Measurements from ENCODE around the gene COL16A1.

The COL16A1 gene

DNA sequence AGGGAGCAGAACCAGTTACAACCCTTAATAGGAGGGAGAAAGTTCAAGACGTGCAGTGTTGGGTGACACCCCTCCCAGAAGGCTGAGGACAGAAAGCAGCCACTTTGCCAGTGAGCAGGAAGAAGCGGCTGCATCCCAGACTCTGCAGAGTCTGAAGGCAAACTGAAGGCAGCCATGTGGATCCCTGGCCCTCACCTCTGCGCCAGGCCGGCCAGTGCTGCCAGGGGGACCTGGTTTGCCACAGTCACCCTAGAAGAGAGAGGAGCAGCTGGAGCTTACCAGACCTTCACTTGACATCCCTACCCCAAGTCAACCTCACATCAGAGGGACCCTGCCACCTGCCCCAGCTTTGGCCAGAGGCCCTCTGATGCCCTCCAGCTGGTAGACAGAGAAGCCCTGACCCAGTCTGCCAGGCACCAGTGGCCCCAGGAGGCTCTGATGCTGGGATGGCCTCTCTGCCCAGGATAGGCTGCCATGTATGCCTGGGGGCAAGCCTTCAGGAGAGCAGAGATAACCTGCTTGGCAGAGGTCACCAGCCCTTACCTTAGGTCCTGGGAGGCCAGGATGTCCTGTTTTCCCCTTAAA is 42.9 kb downstream of the COL16A1 start:
- Histone ChIP-seq H3K27me3 (ENCODE audit: insufficient read depth, low read length, poor library complexity) (no peaks in the 10 kb centered on the region), H3K9ac (ENCODE audit: low read depth, low read length) (no peak overlapping the region), H3K4me2 (ENCODE audit: insufficient read depth, low read length) (no peak overlapping the region), H3K36me3 (ENCODE audit: insufficient read depth, low read length) (no peaks in the 10 kb centered on the region), H2AFZ (ENCODE audit: low read depth, low read length) (no peak overlapping the region), H3K79me2 (ENCODE audit: insufficient read depth, low read length) (no peaks in the 10 kb centered on the region), H3K4me1 (ENCODE audit: insufficient read depth, low read length) (no peaks in the 10 kb centered on the region), H3K9me3 (ENCODE audit: insufficient read depth, low read length, severe bottlenecking) (no peaks in the 10 kb centered on the region), H3K4me3 (ENCODE audit: low read depth in 1 of 2, low read length in 2 of 2) (no peak overlapping the region), H4K20me1 (ENCODE audit: insufficient read depth, low read length) (no peaks in the 10 kb centered on the region), H3K27ac (ENCODE audit: low read length) (no peak overlapping the region)
- ATAC-seq (ENCODE audit: insufficient read depth, low read depth) (no peak), DNase-seq (no peak)
- TF ChIP-seq EZH2 (IDR thresholded peaks at IDR 0.05; ENCODE audit: borderline replicate concordance, low read depth, low read length, severe bottlenecking) = no peak
- TF ChIP-seq, protein P1, sequence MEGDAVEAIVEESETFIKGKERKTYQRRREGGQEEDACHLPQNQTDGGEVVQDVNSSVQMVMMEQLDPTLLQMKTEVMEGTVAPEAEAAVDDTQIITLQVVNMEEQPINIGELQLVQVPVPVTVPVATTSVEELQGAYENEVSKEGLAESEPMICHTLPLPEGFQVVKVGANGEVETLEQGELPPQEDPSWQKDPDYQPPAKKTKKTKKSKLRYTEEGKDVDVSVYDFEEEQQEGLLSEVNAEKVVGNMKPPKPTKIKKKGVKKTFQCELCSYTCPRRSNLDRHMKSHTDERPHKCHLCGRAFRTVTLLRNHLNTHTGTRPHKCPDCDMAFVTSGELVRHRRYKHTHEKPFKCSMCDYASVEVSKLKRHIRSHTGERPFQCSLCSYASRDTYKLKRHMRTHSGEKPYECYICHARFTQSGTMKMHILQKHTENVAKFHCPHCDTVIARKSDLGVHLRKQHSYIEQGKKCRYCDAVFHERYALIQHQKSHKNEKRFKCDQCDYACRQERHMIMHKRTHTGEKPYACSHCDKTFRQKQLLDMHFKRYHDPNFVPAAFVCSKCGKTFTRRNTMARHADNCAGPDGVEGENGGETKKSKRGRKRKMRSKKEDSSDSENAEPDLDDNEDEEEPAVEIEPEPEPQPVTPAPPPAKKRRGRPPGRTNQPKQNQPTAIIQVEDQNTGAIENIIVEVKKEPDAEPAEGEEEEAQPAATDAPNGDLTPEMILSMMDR (IDR thresholded peaks at IDR 0.05; ENCODE audit: borderline replicate concordance, extremely low read depth, low read length, poor library complexity, severe bottlenecking) = no peak

DNA sequence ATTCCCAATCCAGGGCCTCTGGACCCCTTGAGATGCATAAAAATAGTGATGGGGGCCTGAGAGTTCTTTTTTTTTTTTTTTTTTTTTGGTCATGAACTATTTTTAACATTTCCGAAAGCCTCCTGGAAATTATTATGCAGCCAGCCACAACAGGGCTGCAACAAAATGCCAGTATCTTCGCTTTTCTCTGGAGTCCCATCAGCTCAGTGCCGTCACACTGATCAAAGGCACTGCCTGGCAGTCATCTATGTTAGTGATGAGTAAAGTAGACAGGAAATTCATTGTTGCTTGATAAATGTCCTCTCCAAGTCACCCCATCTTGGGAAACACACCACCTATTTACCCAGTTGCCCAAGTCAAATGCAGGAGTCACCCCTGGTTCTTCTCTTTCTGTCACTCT is 43.9 kb downstream of the COL16A1 start:
- Histone ChIP-seq H3K27me3 (ENCODE audit: insufficient read depth, low read length, poor library complexity) (no peaks in the 10 kb centered on the region), H3K9me3 (ENCODE audit: insufficient read depth, low read length, severe bottlenecking) (no peaks in the 10 kb centered on the region), H3K9ac (ENCODE audit: low read depth, low read length) (no peak overlapping the region), H3K4me3 (ENCODE audit: low read depth in 1 of 2, low read length in 2 of 2) (no peak overlapping the region), H4K20me1 (ENCODE audit: insufficient read depth, low read length) (no peaks in the 10 kb centered on the region), H3K27ac (ENCODE audit: low read length) (no peak overlapping the region), H2AFZ (ENCODE audit: low read depth, low read length) (no peak overlapping the region), H3K79me2 (ENCODE audit: insufficient read depth, low read length) (no peaks in the 10 kb centered on the region), H3K36me3 (ENCODE audit: insufficient read depth, low read length) (no peaks in the 10 kb centered on the region), H3K4me2 (ENCODE audit: insufficient read depth, low read length) (no peak overlapping the region), H3K4me1 (ENCODE audit: insufficient read depth, low read length) (no peaks in the 10 kb centered on the region)
- ATAC-seq (ENCODE audit: insufficient read depth, low read depth) (no peak), DNase-seq (no peak)
- TF ChIP-seq, protein P1 (IDR thresholded peaks at IDR 0.05; ENCODE audit: borderline replicate concordance, extremely low read depth, low read length, poor library complexity, severe bottlenecking) = no peak
- TF ChIP-seq EZH2 (IDR thresholded peaks at IDR 0.05; ENCODE audit: borderline replicate concordance, low read depth, low read length, severe bottlenecking) = no peak

DNA sequence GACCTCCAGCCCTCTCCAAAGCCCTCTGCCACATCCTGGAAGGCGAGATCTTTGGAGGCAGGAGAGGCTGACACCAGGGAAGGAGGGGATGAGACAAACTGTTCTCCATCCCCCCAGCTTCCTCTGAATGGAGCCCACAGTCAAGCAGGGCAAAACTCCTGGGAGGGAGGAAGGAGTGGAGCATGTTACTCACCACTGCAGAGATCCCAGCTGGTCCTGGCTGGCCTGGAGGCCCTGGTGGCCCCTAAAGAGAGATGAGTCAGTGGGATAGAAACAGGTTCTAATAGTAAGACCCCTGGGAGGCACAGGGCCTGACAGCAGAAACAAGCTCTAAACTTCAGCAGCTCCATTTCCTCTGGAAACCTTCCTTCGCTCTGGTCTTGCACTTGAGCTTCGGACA is 45.1 kb downstream of the COL16A1 start:
- peaks cover 3% of the 10 kb centered on the region; the same call in 1 of the 2 replicates for H4K20me1 ChIP-seq (ENCODE audit: insufficient read depth, low read length)
- no peak for ATAC-seq (ENCODE audit: insufficient read depth, low read depth)
- H3K9me3 ChIP-seq (ENCODE audit: insufficient read depth, low read length, severe bottlenecking) = no peaks in the 10 kb centered on the region
- no peak overlapping the region for H3K9ac ChIP-seq (ENCODE audit: low read depth, low read length)
- H3K79me2 ChIP-seq (ENCODE audit: insufficient read depth, low read length) = no peaks in the 10 kb centered on the region
- no peaks in the 10 kb centered on the region for H3K27me3 ChIP-seq (ENCODE audit: insufficient read depth, low read length, poor library complexity)
- no peak overlapping the region for H2AFZ ChIP-seq (ENCODE audit: low read depth, low read length)
- H3K4me3 ChIP-seq (ENCODE audit: low read depth in 1 of 2, low read length in 2 of 2) = no peak overlapping the region
- H3K27ac ChIP-seq (ENCODE audit: low read length) = no peak overlapping the region
- DNase-seq = no peak
- no peaks in the 10 kb centered on the region for H3K36me3 ChIP-seq (ENCODE audit: insufficient read depth, low read length)
- no peaks in the 10 kb centered on the region for H3K4me1 ChIP-seq (ENCODE audit: insufficient read depth, low read length)
- TF ChIP-seq, protein P1 (IDR thresholded peaks at IDR 0.05; ENCODE audit: borderline replicate concordance, extremely low read depth, low read length, poor library complexity, severe bottlenecking) = no peak
- H3K4me2 ChIP-seq (ENCODE audit: insufficient read depth, low read length) = no peak overlapping the region
